HUES48 (cell line): ENCODE measurements around the gene DDR1.
"Not testable (repeated sequence)": the region's sequence is repeated elsewhere in the genome, so short reads cannot be mapped to it uniquely, and the experiment has no call there.

ENCODE experiments used
- H3K27ac ChIP-seq: one replicate; pipeline ENCODE4 v1.7.0; 2013; ENCODE audit warnings: low read depth, low read length, inconsistent platforms
- H3K27me3 ChIP-seq: 2 replicates; pipeline ENCODE4 v1.6.1; 2013; ENCODE audit warnings: mild to moderate bottlenecking, low read length; ENCODE audit not compliant: control insufficient read depth, insufficient read depth
- H3K36me3 ChIP-seq: 2 replicates; pipeline ENCODE4 v1.6.1; 2013; ENCODE audit warnings: low read length; ENCODE audit not compliant: control insufficient read depth, insufficient read depth
- H3K4me1 ChIP-seq: 2 replicates; pipeline ENCODE4 v1.6.1; 2013; ENCODE audit warnings: mild to moderate bottlenecking, low read length; ENCODE audit not compliant: control insufficient read depth, insufficient read depth
- H3K4me3 ChIP-seq: 2 replicates; pipeline ENCODE4 v1.5.1; 2013; ENCODE audit warnings: mild to moderate bottlenecking, low read depth, low read length
- H3K9ac ChIP-seq: 2 replicates; pipeline ENCODE4 v1.6.1; 2013; ENCODE audit warnings: mild to moderate bottlenecking, low read depth, low read length, moderate library complexity
- H3K9me3 ChIP-seq: 2 replicates; pipeline ENCODE4 v1.6.1; 2013; ENCODE audit warnings: low read length; ENCODE audit not compliant: control insufficient read depth, insufficient read depth

DDR1 gene

GRCh38 chr6:30873137-30873640 lies 11.1 kb upstream of the DDR1 start:
- Histone ChIP-seq H3K4me3 (no peak overlapping the region), H3K27me3 (no peaks in the 10 kb centered on the region), H3K9ac (no peak overlapping the region), H3K9me3 (peaks cover 42% of the 10 kb centered on the region), H3K36me3 (no peaks in the 10 kb centered on the region), H3K4me1 (peaks cover 6% of the 10 kb centered on the region), H3K27ac (no peak overlapping the region)

DNA sequence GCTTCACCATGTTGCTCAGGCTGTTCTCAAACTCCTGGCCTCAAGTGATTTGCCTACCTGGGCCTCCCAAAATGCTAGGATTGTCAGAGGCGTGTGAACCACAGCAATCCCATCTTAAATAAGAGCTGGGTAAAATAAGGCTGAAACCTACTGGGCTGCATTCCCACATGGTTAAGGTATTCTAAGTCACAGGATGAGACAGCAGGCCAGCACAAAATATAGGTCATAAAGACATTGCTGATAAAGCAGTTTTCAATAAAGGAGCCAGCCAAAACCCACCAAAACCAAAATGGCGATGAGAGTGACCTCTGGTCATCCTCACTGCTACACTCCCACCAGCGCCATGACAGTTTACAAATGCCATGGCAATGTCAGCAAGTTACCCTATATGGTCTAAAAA lies 10.5 kb upstream of the DDR1 start:
- not testable (repeated sequence) for H3K27ac ChIP-seq, H3K36me3 ChIP-seq, H3K27me3 ChIP-seq, H3K9ac ChIP-seq, H3K4me3 ChIP-seq
- peaks cover 37% of the 10 kb centered on the region for H3K9me3 ChIP-seq
- peaks cover 11% of the 10 kb centered on the region for H3K4me1 ChIP-seq

- H3K4me1 ChIP-seq = peaks cover 20% of the 10 kb centered on the region
- no peak overlapping the region for H3K9ac ChIP-seq
- H3K27me3 ChIP-seq = no peaks in the 10 kb centered on the region; the same call in 1 of the 2 replicates
- peaks cover 26% of the 10 kb centered on the region for H3K9me3 ChIP-seq
- H3K4me3 ChIP-seq = no peak overlapping the region
- no peak overlapping the region for H3K27ac ChIP-seq
- H3K36me3 ChIP-seq = no peaks in the 10 kb centered on the region
Measured at GRCh38 chr6:30875244-30876038, 8.9 kb upstream of the DDR1 start.

GRCh38 chr6:30876039-30876730 lies 8.1 kb upstream of the DDR1 start:
- H3K36me3 ChIP-seq = no peaks in the 10 kb centered on the region
- peaks cover 27% of the 10 kb centered on the region for H3K4me1 ChIP-seq
- H3K9ac ChIP-seq = no peak overlapping the region
- H3K27ac ChIP-seq = no peak overlapping the region
- peaks cover 19% of the 10 kb centered on the region for H3K9me3 ChIP-seq
- no peak overlapping the region for H3K4me3 ChIP-seq
- no peaks in the 10 kb centered on the region; the same call in 1 of the 2 replicates for H3K27me3 ChIP-seq

GRCh38 chr6:30877419-30878262 lies 6.7 kb upstream of the DDR1 start:
- Histone ChIP-seq H3K36me3 (no peaks in the 10 kb centered on the region), H3K27me3 (no peaks in the 10 kb centered on the region; the same call in 1 of the 2 replicates), H3K9ac (no peak overlapping the region), H3K4me1 (peaks cover 41% of the 10 kb centered on the region), H3K27ac (peak overlapping the region; percentile 58), H3K4me3 (no peak overlapping the region; the same call in 1 of the 2 replicates), H3K9me3 (peaks cover 4% of the 10 kb centered on the region; the same call in 1 of the 2 replicates)

- H3K9ac ChIP-seq = no peak overlapping the region
- no peaks in the 10 kb centered on the region for H3K36me3 ChIP-seq
- H3K27ac ChIP-seq = peak overlapping the region; percentile 90
- H3K4me1 ChIP-seq = peaks cover 50% of the 10 kb centered on the region
- H3K27me3 ChIP-seq = no peaks in the 10 kb centered on the region; the same call in 1 of the 2 replicates
- H3K4me3 ChIP-seq = peak overlapping the region; percentile 64; the same call in 1 of the 2 replicates
- no peaks in the 10 kb centered on the region for H3K9me3 ChIP-seq
Measured at GRCh38 chr6:30879684-30880427, 4.5 kb upstream of the DDR1 start.

DNA sequence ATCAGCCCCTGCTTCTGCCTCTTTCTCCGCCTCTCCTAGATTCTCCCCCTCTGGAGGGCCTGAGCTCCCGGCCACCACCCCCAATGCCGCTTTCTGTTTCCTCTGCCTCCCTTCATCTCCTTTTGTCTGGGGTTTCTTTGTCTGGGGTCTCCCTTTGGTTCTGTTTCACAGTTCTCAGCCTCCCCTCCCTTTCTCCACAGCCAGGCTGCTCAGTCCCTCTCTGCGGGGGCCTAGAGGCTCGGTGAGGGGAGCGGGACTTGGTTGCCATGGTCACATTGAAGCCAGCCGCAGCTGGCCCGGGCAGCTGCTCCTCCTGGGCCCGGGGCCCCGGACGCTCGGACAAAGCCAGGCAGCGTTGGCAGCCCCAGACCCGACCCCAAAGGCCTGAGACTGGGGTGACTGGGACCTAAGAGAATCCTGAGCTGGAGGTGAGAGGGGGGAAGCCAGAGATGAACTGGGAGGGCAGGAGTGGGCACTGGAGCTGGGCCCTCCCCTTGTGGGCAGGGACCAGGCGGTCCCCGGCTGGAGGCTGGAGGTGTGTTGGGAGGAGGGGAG lies 3.5 kb upstream of the DDR1 start:
- peak overlapping the region; percentile 24; the same call in 1 of the 2 replicates for H3K9ac ChIP-seq
- H3K4me1 ChIP-seq = peaks cover 59% of the 10 kb centered on the region
- H3K4me3 ChIP-seq = peak overlapping the region; percentile 64
- no peaks in the 10 kb centered on the region for H3K9me3 ChIP-seq
- H3K36me3 ChIP-seq = no peaks in the 10 kb centered on the region
- H3K27ac ChIP-seq = peak overlapping the region; percentile 90
- H3K27me3 ChIP-seq = no peaks in the 10 kb centered on the region; the same call in 1 of the 2 replicates

DNA sequence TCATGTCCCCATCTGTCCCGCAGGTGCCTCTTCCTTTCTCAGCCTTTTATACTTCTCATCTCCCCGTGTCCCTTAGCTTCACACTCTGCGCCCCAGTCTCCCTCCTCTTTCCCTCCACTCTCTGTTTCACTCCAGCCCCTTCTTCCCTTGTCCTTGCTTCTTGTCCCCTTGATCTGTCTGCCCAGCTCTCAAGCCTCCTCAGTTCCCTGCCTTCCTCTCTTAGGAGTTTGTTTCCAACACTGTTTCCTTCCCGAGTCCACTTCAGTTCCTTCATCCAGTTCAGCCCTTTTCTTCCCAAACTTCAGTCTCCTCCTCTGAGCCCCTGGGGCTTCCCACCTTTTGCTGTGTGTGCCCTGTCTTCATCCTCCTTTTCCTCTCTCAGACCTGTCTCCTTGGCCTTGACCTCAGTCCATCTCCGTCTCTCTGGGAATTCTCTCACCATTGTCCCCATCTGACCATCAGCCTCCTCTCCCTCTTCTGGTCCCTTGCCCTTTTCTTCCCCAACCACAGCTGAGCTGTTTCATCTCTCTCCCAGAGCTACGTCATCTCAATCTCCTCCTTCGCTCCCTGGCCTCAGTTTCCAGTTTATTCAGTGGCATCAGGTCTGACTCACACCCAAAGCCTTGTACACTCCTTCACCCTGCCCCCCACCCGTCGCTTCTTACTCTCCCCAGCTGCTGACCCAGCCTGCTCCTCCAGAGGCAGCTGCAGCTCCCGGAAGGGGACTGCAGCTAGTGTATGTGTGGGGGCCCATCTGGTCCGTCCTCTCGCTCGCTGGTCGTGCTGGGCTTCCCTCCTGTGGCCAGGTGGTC lies 2.7 kb upstream of the DDR1 start:
- H3K4me3 ChIP-seq = peak overlapping the region; percentile 75
- H3K36me3 ChIP-seq = no peaks in the 10 kb centered on the region
- H3K4me1 ChIP-seq = peaks cover 63% of the 10 kb centered on the region
- H3K27me3 ChIP-seq = no peaks in the 10 kb centered on the region; the same call in 1 of the 2 replicates
- no peaks in the 10 kb centered on the region for H3K9me3 ChIP-seq
- H3K9ac ChIP-seq = 0 out of 2 replicates have a peak overlapping the region, but pooled peaks have one; percentile 24
- H3K27ac ChIP-seq = peak overlapping the region; percentile 94

- H3K9ac ChIP-seq = no peak overlapping the region
- H3K27me3 ChIP-seq = no peaks in the 10 kb centered on the region; the same call in 1 of the 2 replicates
- H3K4me3 ChIP-seq = peak overlapping the region; percentile 75; the same call in 1 of the 2 replicates
- H3K36me3 ChIP-seq = no peaks in the 10 kb centered on the region
- H3K4me1 ChIP-seq = peaks cover 66% of the 10 kb centered on the region
- no peaks in the 10 kb centered on the region for H3K9me3 ChIP-seq
- peak overlapping the region; percentile 94 for H3K27ac ChIP-seq
Measured at GRCh38 chr6:30882204-30882758, 2.0 kb upstream of the DDR1 start.
